Activated CD4-positive, alpha-beta memory T cell treated with anti-CD3 and anti-CD28 coated beads for 36 hours (primary cell): ENCODE results near the gene BTBD10. TPM values are rescaled to one million over a fixed set of nuclear protein-coding genes. Genes with fewer than 3 reads are reported as not detected.

Experiments
- CTCF ChIA-PET: fragments of 350-600 bp; sonication (Branson Sonifier 250); formaldehyde crosslinking; loops from one replicate; lab custom pipeline; 2021; ENCODE audit warnings: antibody characterized with exemption, inconsistent platforms; lab: Charles Lee
- POLR2A ChIA-PET: fragments of 350-600 bp; sonication (Branson Sonifier 250); formaldehyde crosslinking; loops from one replicate; lab custom pipeline; 2021; ENCODE audit warnings: antibody characterized with exemption; lab: Charles Lee
- DNase-seq: peaks from one replicate; pipeline ENCODE4 v3.0.0-alpha.2; 2020
- H3K27ac Mint-ChIP-seq: one replicate; pipeline ENCODE4 v1.8.0; 2021; ENCODE audit warnings: mixed read lengths
- H3K27me3 Mint-ChIP-seq: one replicate; pipeline ENCODE4 v1.8.0; 2021; ENCODE audit warnings: mixed read lengths
- H3K36me3 Mint-ChIP-seq: one replicate; pipeline ENCODE4 v1.8.0; 2021; ENCODE audit warnings: mixed read lengths
- H3K4me1 Mint-ChIP-seq: one replicate; pipeline ENCODE4 v1.8.0; 2021; ENCODE audit warnings: low read depth, mixed read lengths
- H3K4me3 Mint-ChIP-seq: one replicate; pipeline ENCODE4 v1.8.0; 2021; ENCODE audit warnings: mild to moderate bottlenecking, mixed read lengths
- H3K9me3 Mint-ChIP-seq: one replicate; pipeline ENCODE4 v1.8.0; 2021; ENCODE audit warnings: mixed read lengths
- intact Hi-C: fragments of 100-400 bp; cut with micrococcal nuclease; formaldehyde crosslinking; loops from one replicate; pipeline ENCODE4 v1.15.1; 2023
- total RNA-seq, 2 experiments: library from RNA; stranded (reverse); gene quantifications; one replicate each; pipeline ENCODE4 v1.2.3, GENCODE V29; 2021

Gene BTBD10
- 10 to 100 TPM; 22.3 to 24.3 TPM for total RNA-seq

DNA sequence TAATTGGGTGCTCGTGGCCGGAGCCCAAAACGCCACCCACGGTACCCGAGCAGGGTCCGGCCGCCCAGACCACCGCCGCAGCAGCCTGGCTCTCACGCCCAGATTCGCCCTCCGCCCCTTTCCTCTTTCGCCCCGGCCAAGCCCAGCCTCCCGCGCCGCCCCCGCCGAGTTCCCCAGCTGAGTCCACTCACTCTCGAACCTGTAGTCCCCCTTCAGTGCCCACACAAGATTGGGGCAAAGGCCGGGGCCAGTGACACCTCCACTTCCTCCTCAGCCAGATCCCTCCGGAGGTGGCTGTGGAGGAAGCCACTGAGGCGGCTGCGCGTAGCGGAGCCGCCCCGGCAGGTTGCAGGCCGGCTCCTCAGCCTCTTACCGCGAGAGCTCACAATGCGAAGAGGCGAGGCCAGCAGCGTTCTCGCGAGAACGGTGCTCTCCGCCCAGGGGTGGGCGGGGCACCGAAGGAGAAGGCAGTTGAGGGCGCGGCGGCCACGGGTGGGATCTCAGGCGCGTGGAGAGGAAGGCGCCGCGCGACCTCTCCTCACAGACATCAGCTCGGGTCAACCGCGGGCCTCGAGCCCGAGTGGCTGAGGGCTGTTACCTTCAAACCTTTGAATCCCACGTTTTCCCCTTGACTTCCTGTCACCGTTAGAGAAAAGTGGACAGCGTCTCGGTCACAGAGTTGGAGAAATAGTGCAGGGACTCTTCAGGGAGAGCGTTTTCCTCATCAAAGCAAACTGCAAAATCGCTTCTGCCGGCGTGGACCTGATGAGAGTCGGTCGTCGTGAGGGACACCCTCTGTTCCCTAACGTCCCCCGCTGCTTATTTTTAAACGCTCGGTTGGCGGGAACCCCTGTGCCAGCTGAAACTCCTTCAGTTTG lies at the start of gene BTBD10:
Gene BTBD10 (minus strand): TSS at position 322 of the 878 bp plus-strand sequence. CDS start 18,098 bp downstream, outside the sequence.
- CTCF ChIA-PET, result interaction anchor here (0.8 to 3.5 kb wide), 6 partner anchors 10 to 129 kb away, joined by 3 to 14 read pairs (median 5); no protein-coding TSS in a partner anchor

DNA sequence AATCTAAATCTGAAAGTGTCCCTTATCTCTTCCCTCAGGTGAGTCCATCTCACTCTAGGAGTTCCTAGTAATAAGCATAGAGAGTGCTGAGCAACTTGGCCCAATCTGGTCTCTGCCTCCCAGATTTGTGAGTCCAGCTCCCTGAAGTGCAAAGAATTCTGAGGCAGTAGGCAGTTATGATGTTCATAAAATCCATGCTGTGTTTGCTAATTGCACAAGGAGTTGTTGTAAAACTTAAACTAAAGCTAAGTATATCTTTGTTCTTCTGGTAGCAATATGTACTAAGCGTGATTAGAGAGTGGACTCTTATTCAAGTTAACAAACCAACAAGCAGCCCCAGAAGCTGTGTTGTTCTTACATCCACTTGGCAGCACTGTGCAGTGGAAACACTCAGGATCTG lies 40.4 kb upstream of the BTBD10 start:
- intact Hi-C loops, result no loop called here
- CTCF ChIA-PET, result interaction anchor here (1.1 kb wide), 1 partner anchor 16 kb away, joined by 4 read pairs; no protein-coding TSS in a partner anchor
- H3K9me3 Mint-ChIP-seq, result no peaks in the 10 kb centered on the region

More for the DNA sequence above, at the start of gene BTBD10:
- Mint-ChIP-seq H3K4me1 (peaks cover 35% of the 10 kb centered on the region), H3K36me3 (peaks cover 6% of the 10 kb centered on the region), H3K27ac (peak within 1 kb of the TSS; percentile 95), H3K4me3 (peak within 1 kb of the TSS; percentile 98), H3K9me3 (no peaks in the 10 kb centered on the region), H3K27me3 (no peaks in the 10 kb centered on the region)
- POLR2A ChIA-PET, result interaction anchor here (0.7 to 1.7 kb wide), 5 partner anchors 8 to 653 kb away, joined by 3 to 7 read pairs (median 4); partner anchors contain the start of gene FAR1
- intact Hi-C loops, result loop anchor here (1.0 to 2.0 kb wide), 6 partner anchors 24 to 254 kb away; partner anchors contain the start of genes BMAL1 and FAR1
- DNase-seq, result peak; percentile 95

DNA sequence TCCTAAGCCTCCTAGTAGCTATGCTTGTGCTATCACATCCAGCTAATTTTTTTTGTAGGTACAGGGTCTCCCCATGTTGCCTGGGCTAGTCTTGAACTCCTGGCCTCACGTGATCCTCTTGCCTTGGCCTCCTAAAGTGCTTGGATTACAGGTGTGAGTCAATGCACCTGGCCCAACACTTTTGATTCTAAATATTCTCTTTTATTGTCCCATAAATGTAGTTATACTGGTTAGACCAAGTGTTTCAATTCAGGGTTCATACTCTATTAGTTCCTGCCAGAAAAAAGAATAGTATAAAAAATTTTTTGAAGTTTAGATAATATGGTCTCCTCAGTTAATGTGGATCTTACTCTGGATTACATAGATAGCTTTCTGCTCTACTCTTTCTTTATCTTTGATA lies 39.5 kb upstream of the BTBD10 start:
- intact Hi-C loops, result no loop called here
- peaks cover 14% of the 10 kb centered on the region for H3K27me3 Mint-ChIP-seq
- H3K9me3 Mint-ChIP-seq, result no peaks in the 10 kb centered on the region
- DNase-seq, result no peak
- CTCF ChIA-PET, result no interaction called here
- H3K36me3 Mint-ChIP-seq, result no peaks in the 10 kb centered on the region
- POLR2A ChIA-PET, result no interaction called here
- H3K27ac Mint-ChIP-seq, result no peak overlapping the region
- H3K4me1 Mint-ChIP-seq, result no peaks in the 10 kb centered on the region
- no peak overlapping the region for H3K4me3 Mint-ChIP-seq

More for the DNA sequence above, 40.4 kb upstream of the BTBD10 start:
- H3K27me3 Mint-ChIP-seq, result peaks cover 11% of the 10 kb centered on the region
- H3K4me3 Mint-ChIP-seq, result no peak overlapping the region
- no peak for DNase-seq
- H3K4me1 Mint-ChIP-seq, result no peaks in the 10 kb centered on the region
- no peak overlapping the region for H3K27ac Mint-ChIP-seq
- H3K36me3 Mint-ChIP-seq, result no peaks in the 10 kb centered on the region
- POLR2A ChIA-PET, result no interaction called here

DNA sequence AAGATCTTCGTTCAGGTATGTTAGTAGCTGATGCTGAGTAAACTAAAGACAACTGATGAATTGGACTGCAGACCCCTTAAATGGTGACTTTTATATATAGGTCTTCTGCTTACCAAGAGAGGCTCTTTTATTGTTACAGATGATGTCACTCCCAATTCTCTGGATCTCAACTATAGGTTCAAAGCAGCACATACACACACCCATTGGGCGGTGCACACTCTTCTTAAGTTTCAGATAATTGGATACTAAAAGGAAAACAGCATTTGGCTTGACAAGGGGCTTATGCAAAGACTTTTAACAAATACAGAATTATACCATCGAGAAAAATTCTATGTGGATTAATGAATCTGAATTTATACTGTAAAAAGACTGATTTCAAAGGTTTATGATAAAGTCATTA lies 32.9 kb upstream of the BTBD10 start, which contains the start of gene PTH:
Gene PTH (minus strand): TSS at position 69 of the 400 bp plus-strand sequence. CDS start 3,142 bp downstream, outside the sequence.
- Mint-ChIP-seq H3K4me1 (no peaks in the 10 kb centered on the region), H3K9me3 (no peaks in the 10 kb centered on the region), H3K36me3 (no peaks in the 10 kb centered on the region), H3K27me3 (peaks cover 14% of the 10 kb centered on the region), H3K27ac (no peak within 1 kb of the TSS), H3K4me3 (no peak within 1 kb of the TSS)
- POLR2A ChIA-PET, result no interaction called here
- CTCF ChIA-PET, result no interaction called here
- intact Hi-C loops, result no loop called here
- DNase-seq, result no peak

DNA sequence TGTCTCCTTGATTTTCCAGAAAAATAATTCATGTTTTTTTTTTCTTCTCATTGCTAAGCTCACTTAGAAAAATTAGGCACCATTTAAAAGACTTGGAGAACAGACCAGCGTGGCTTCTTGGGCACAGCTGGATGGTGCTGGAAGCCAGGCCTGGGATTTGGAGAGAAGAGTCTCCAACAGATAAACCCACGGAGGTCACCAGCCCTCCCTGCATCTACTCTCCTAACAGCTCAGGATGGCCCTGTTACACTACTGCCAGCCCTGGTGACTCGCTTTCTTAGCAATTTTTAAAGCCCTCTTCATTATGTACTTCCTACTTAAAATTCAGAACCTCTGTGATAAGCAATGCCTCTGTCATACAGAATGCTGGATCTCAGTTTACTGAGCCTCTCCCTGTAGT lies 31.0 kb upstream of the BTBD10 start:
- H3K4me3 Mint-ChIP-seq, result no peak overlapping the region
- intact Hi-C loops, result no loop called here
- peaks cover 11% of the 10 kb centered on the region for H3K27me3 Mint-ChIP-seq
- CTCF ChIA-PET, result no interaction called here
- no peaks in the 10 kb centered on the region for H3K36me3 Mint-ChIP-seq
- POLR2A ChIA-PET, result interaction anchor here (0.6 kb wide), 1 partner anchor 962 kb away, joined by 4 read pairs; no protein-coding TSS in a partner anchor
- H3K27ac Mint-ChIP-seq, result no peak overlapping the region
- no peaks in the 10 kb centered on the region for H3K4me1 Mint-ChIP-seq
- H3K9me3 Mint-ChIP-seq, result no peaks in the 10 kb centered on the region
- DNase-seq, result no peak

DNA sequence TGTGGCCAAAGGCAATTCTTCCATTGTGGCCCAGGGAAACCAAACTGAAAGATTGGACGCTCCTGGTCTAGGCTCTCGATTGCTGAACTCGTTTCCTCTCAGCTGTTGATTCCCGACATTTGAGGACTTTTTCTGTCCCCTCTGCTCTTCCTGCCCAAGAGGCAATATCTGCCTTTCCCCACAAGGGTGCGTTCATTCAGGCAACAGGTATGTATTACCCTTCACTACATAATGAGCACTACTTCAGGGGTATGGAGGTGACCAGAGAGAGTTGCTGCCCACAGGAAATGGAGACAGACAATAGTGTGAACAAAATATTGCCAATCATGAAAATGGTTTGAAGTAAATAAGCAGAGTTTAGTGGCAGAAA lies 24.6 kb upstream of the BTBD10 start:
- Mint-ChIP-seq H3K4me3 (peak overlapping the region; percentile 66), H3K4me1 (peaks cover 6% of the 10 kb centered on the region), H3K27me3 (peaks cover 2% of the 10 kb centered on the region), H3K27ac (peak overlapping the region; percentile 71), H3K9me3 (peaks cover 4% of the 10 kb centered on the region), H3K36me3 (no peaks in the 10 kb centered on the region)
- DNase-seq, result peak; percentile 27
- ChIA-PET POLR2A (no interaction called here), CTCF (interaction anchor here (0.7 to 1.5 kb wide), 13 partner anchors 10 to 182 kb away, joined by 3 to 14 read pairs (median 4); partner anchors contain the start of genes BTBD10 and FAR1)
- intact Hi-C loops, result loop anchor here (1.0 kb wide), 1 partner anchor 24 kb away; the partner anchor contains the start of gene BTBD10

DNA sequence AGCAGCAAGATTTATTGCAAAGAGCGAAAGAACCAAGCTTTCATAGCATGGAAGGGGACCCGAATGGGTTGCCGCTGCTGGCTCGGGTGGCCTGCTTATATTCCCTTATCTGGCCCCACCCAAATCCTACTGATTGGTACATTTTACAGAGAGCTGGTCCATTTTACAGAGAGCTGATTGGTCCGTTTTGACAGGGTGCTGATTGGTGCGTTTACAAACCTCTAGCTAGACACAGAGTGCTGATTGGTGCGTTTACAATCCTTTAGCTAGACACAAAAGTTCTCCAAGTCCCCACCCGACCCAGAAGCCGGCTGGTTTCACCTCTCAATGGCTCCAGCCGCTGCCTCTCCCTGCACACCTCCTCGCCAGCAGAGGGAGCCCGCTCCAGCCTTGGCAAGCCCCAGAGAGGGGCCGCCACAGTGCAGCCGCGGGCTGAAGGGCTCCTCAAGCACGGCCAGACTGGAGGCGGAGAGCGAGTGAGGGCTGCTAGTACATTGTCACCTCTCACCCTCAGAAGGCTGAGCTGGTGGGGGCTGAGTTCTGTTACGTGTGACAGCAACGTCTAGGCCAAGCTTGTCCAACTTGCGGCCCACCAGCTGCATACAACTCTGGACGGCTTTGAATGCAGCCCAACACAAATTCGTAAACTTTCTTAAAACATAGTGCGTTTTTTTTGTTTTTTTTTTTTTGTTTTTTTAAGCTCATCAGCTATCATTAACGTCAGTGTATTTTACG lies 24.1 kb upstream of the BTBD10 start:
- H3K36me3 Mint-ChIP-seq, result no peaks in the 10 kb centered on the region
- H3K4me3 Mint-ChIP-seq, result peak overlapping the region; percentile 66
- H3K27me3 Mint-ChIP-seq, result peaks cover 2% of the 10 kb centered on the region
- peak; percentile 76 for DNase-seq
- ChIA-PET POLR2A (no interaction called here), CTCF (interaction anchor here (0.6 to 1.5 kb wide), 15 partner anchors 10 to 231 kb away, joined by 3 to 14 read pairs (median 4); partner anchors contain the start of genes BTBD10 and FAR1)
- peaks cover 4% of the 10 kb centered on the region for H3K9me3 Mint-ChIP-seq
- peak overlapping the region; percentile 71 for H3K27ac Mint-ChIP-seq
- intact Hi-C loops, result loop anchor here (1.0 kb wide), 1 partner anchor 24 kb away; the partner anchor contains the start of gene BTBD10
- peaks cover 6% of the 10 kb centered on the region for H3K4me1 Mint-ChIP-seq

DNA sequence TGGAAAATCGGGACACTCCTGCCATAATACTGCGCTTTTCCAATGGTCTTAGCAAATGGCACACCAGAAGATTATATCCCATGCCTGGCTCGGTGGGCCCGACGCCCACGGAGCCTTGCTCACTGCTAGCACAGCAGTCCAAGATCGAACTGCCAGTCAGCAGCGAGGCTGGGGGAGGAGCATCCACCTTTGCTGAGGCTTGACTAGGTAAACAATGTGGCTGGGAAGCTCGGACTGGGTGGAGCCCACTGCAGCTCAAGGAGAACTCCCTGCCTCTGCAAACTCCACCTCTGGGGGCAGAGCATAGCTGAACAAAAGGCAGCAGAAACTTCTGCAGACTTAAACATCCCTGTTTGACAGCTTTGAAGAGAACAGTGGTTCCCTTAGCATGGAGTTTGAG lies 17.2 kb upstream of the BTBD10 start:
- no peak overlapping the region for H3K4me3 Mint-ChIP-seq
- peaks cover 16% of the 10 kb centered on the region for H3K27me3 Mint-ChIP-seq
- DNase-seq, result no peak
- no peak overlapping the region for H3K27ac Mint-ChIP-seq
- ChIA-PET CTCF (no interaction called here), POLR2A (no interaction called here)
- intact Hi-C loops, result no loop called here
- H3K4me1 Mint-ChIP-seq, result no peaks in the 10 kb centered on the region
- no peaks in the 10 kb centered on the region for H3K36me3 Mint-ChIP-seq
- peaks cover 4% of the 10 kb centered on the region for H3K9me3 Mint-ChIP-seq

DNA sequence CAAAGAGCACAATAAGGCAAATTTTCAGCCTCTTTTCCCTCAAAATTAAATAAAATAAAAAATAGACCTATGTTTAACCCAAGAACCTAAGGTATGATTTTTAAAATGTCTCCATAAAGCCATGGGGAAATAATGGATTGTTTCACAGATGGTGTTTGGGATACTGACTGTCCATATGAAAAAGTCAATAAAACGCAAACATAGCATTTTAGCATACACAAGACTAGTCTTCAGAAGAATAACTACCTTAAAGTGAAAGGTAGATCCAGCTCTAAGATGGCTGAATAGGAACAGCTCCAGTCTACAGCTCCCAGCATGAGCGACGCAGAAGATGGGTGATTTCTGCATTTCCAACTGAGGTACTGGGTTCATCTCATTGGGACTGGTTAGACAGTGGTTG lies 16.7 kb upstream of the BTBD10 start:
- DNase-seq, result no peak
- Mint-ChIP-seq H3K4me1 (no peaks in the 10 kb centered on the region), H3K4me3 (no peak overlapping the region), H3K9me3 (peaks cover 4% of the 10 kb centered on the region), H3K27me3 (peaks cover 16% of the 10 kb centered on the region), H3K36me3 (no peaks in the 10 kb centered on the region), H3K27ac (no peak overlapping the region)
- ChIA-PET POLR2A (no interaction called here), CTCF (no interaction called here)
- intact Hi-C loops, result no loop called here

DNA sequence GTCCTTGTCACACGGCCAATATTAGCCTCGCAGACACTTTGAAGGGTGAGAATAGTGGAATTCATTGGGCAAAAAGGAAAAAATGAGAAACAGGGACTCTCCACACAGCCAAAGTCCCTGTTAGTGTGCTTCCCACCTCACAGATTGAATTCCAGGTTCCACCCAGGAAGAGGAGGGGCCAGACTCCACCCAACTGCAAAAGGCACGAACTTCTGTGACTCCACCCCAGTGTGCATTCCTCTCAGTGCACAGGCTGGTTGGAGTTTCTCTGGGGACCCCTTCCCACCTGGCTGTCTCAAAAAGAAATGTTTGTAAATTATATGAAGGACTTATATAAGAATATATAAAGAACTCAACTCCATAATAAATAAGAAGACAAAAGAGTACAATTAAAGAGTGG lies 12.1 kb upstream of the BTBD10 start:
- peaks cover 17% of the 10 kb centered on the region for H3K27me3 Mint-ChIP-seq
- H3K9me3 Mint-ChIP-seq, result no peaks in the 10 kb centered on the region
- no peaks in the 10 kb centered on the region for H3K36me3 Mint-ChIP-seq
- no peak overlapping the region for H3K4me3 Mint-ChIP-seq
- intact Hi-C loops, result no loop called here
- no peak for DNase-seq
- no peak overlapping the region for H3K27ac Mint-ChIP-seq
- no peaks in the 10 kb centered on the region for H3K4me1 Mint-ChIP-seq
- CTCF ChIA-PET, result no interaction called here
- POLR2A ChIA-PET, result no interaction called here

DNA sequence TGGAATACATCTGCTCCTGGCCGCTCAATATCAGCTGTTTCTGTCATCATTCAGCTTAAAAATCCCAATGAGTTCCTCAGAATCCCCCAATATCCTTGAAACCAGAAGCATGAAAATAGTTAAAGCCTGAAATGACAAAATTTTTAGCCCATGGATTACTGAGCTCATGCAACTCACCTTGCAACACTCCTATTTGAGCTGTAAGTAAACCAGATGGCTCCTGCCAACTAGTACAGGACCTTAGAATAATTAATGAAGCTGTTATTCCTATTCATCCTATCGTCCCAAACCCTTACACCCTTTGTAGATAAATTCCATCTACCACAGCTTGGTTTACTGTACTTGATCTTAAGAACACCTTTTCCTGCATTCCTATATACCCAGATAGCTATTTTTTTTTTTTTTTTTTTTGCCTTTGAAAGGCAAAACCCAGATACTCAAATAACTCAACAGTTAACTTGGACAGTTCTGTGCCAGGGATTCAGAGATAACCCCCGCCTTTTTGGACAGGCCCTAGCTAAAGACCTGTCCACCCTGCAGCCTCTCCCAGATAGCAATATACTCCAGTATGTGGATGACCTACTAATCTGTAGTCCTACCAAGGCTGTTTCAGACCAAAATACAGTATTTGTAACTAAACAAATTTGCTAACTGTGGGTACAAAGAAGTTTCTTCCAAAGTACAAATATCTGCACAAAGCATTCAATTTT lies 10.1 kb upstream of the BTBD10 start:
- ChIA-PET POLR2A (interaction anchor here (1.1 kb wide), 1 partner anchor 10 kb away, joined by 4 read pairs; the partner anchor contains the start of gene BTBD10), CTCF (interaction anchor here (0.6 to 1.4 kb wide), 3 partner anchors 10 to 397 kb away, joined by 3 to 4 read pairs (median 4); no protein-coding TSS in a partner anchor)
- Mint-ChIP-seq H3K36me3 (no peaks in the 10 kb centered on the region), H3K4me3 (no peak overlapping the region), H3K4me1 (no peaks in the 10 kb centered on the region), H3K27me3 (peaks cover 11% of the 10 kb centered on the region), H3K27ac (no peak overlapping the region), H3K9me3 (no peaks in the 10 kb centered on the region)
- DNase-seq, result no peak
- intact Hi-C loops, result no loop called here
